MG63 (cell line): ENCODE data around the gene HELLS. TPM values are rescaled to one million over a fixed set of nuclear protein-coding genes. Genes with fewer than 3 reads are reported as not detected.
"Not testable (repeated sequence)": the region's sequence is repeated elsewhere in the genome, so short reads cannot be mapped to it uniquely, and the experiment has no call there.

Experiments used
- DNase-seq: peaks from one replicate; pipeline ENCODE4 v3.0.0-alpha.2; 2020
- H3K27me3 ChIP-seq: fragments of 250-450 bp; sonication (Bioruptor Pico); 2 replicates; pipeline ENCODE4 v1.5.1; 2020; ENCODE audit warnings: mild to moderate bottlenecking, moderate library complexity
- H3K36me3 ChIP-seq: fragments of 250-450 bp; sonication (Bioruptor Pico); 2 replicates; pipeline ENCODE4 v1.5.1; 2020; ENCODE audit warnings: mild to moderate bottlenecking, moderate library complexity
- H3K4me3 ChIP-seq: fragments of 250-450 bp; sonication (Bioruptor Pico); 2 replicates; pipeline ENCODE4 v1.5.1; 2020; ENCODE audit warnings: mild to moderate bottlenecking, moderate library complexity
- H3K9me3 ChIP-seq: fragments of 250-450 bp; sonication (Bioruptor Pico); 2 replicates; pipeline ENCODE4 v1.5.1; 2020; ENCODE audit warnings: mild to moderate bottlenecking, moderate library complexity
- total RNA-seq: library from RNA; depleted of rRNA; stranded (reverse); fragments of >200 nt; shearing (Covaris generic); gene quantifications from 2 replicates; pipeline ENCODE4 v1.2.3, GENCODE V29; 2014; ENCODE audit warnings: low replicate concordance; rRNA removed

Gene HELLS
- 36.9 and 39.1 TPM in 2 replicates for total RNA-seq

DNA sequence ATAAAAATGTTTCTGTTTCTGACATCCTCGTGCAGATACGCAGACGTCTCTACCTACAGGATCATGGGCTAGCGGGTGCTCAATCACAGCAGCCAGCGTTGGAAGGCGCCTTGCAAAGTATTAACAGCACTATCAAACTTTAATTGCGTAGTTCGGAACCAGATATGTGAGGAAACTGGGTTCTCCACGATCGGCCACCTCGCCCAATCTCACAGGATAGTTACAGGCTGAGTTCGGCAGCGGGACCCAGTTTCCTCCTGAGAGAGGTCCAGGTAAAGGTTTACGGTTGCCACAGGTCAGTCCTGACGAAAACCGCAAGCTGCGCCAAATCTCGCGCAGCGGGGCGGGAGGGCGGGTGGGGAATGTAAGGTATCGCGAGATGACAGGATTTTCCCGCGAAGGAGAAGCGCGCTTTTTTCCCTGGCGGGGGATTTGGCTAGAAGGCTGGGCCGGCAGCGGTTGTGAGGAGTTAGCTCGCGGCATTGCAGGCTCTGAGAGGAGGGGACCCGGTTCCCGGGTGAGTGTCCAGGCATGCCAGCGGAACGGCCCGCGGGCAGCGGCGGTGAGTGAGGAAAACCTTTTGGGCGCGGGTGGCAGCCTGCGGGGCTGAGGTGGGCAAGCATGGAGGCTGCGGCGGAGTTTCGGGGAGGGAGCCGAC is at the start of gene HELLS:
Gene HELLS, plus strand, starts transcription at position 398 of the 658 bp plus-strand sequence. Its CDS starts 134 bp downstream, at position 532.
- H3K4me3 ChIP-seq: peak within 1 kb of the TSS; percentile 85

DNA sequence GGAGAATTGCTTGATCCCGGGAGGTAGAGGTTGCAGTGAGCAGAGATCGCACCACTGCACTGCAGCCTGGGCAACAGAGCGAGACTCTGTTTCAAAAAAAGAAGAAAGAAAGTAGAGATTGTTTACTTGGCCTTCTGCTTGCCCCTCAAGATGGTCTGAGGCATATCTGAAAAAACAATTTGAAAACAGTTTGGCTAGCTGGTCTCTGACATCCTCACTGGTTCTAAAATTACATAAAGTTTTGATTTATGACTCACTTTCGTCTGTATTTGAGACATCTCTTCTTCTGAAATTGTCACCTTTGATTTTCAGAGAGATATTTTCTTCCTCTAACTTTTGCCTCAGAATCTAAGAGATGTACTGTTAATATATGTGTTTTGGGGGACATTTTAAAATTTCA is 49.6 kb upstream of the HELLS start:
- no peaks in the 10 kb centered on the region for H3K27me3 ChIP-seq
- H3K9me3 ChIP-seq: no peaks in the 10 kb centered on the region
- H3K36me3 ChIP-seq: no peaks in the 10 kb centered on the region
- DNase-seq: no peak
- no peak overlapping the region for H3K4me3 ChIP-seq

More for the DNA sequence above, at the start of gene HELLS:
- peaks cover 18% of the 10 kb centered on the region for H3K36me3 ChIP-seq
- H3K9me3 ChIP-seq: no peaks in the 10 kb centered on the region
- DNase-seq: peak; percentile 82
- no peaks in the 10 kb centered on the region for H3K27me3 ChIP-seq

- Histone ChIP-seq H3K9me3 (no peaks in the 10 kb centered on the region), H3K36me3 (no peaks in the 10 kb centered on the region), H3K4me3 (no peak overlapping the region), H3K27me3 (no peaks in the 10 kb centered on the region)
- DNase-seq: no peak
Observed at GRCh38 chr10:94496646-94497045, 48.9 kb upstream of the HELLS start.

GRCh38 chr10:94500063-94500462 is 45.5 kb upstream of the HELLS start:
- no peaks in the 10 kb centered on the region for H3K9me3 ChIP-seq
- no peaks in the 10 kb centered on the region for H3K36me3 ChIP-seq
- no peak overlapping the region for H3K4me3 ChIP-seq
- no peaks in the 10 kb centered on the region for H3K27me3 ChIP-seq
- DNase-seq: no peak

- Histone ChIP-seq H3K36me3 (no peaks in the 10 kb centered on the region), H3K9me3 (no peaks in the 10 kb centered on the region), H3K27me3 (no peaks in the 10 kb centered on the region), H3K4me3 (no peak overlapping the region)
- DNase-seq: no peak
Observed at GRCh38 chr10:94521276-94522250, 24.0 kb upstream of the HELLS start.

GRCh38 chr10:94524146-94524545 is 21.4 kb upstream of the HELLS start:
- DNase-seq: peak; percentile 32

DNA sequence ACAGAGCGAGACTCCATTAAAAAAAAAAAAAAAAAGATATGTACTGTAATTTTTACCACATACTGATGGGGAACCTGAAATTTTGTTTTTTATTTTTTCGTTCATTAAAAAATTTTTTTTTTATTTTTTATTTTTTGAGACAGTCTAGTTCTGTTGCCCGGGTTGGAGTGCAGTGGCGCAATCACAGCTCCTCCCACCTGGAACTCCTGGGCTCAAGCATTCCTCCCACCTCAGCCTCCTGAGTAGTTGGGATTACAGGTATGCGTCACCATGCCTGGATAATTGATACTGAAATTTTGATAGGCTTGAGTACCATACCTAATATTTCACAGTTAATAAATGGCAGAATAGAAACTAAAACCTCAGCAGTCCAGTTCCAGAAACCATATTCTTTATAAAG is 20.9 kb upstream of the HELLS start:
- DNase-seq: no peak
- Histone ChIP-seq H3K36me3 (no peaks in the 10 kb centered on the region), H3K27me3 (no peaks in the 10 kb centered on the region), H3K9me3 (no peaks in the 10 kb centered on the region), H3K4me3 (no peak overlapping the region)

More at GRCh38 chr10:94524146-94524545, 21.4 kb upstream of the HELLS start:
- no peaks in the 10 kb centered on the region for H3K27me3 ChIP-seq
- H3K36me3 ChIP-seq: no peaks in the 10 kb centered on the region
- no peak overlapping the region for H3K4me3 ChIP-seq
- no peaks in the 10 kb centered on the region for H3K9me3 ChIP-seq

DNA sequence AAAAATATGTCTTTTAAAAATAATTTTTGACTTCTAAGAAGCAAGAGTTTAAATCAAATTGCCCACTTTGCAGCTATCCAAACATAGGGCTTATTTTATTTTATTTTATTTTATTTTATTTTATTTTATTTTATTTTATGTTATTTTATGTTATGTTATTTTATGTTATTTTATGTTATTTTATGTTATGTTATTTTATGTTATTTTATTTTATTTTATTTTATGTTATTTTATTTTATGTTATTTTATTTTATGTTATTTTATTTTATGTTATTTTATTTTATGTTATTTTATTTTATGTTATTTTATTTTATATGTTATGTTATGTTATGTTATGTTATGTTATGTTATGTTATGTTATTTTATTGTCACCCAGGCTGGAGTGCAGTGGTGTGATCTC is 14.0 kb upstream of the HELLS start:
- DNase-seq, H3K27me3 ChIP-seq, H3K36me3 ChIP-seq, H3K4me3 ChIP-seq, H3K9me3 ChIP-seq: not testable (repeated sequence)

GRCh38 chr10:94533027-94533426 is 12.6 kb upstream of the HELLS start:
- H3K36me3 ChIP-seq: no peaks in the 10 kb centered on the region
- DNase-seq: no peak
- H3K4me3 ChIP-seq: no peak overlapping the region
- H3K27me3 ChIP-seq: no peaks in the 10 kb centered on the region
- H3K9me3 ChIP-seq: no peaks in the 10 kb centered on the region

GRCh38 chr10:94542282-94542681 is 3.3 kb upstream of the HELLS start:
- H3K36me3 ChIP-seq, H3K4me3 ChIP-seq, H3K27me3 ChIP-seq, H3K9me3 ChIP-seq, DNase-seq: not testable (repeated sequence)

DNA sequence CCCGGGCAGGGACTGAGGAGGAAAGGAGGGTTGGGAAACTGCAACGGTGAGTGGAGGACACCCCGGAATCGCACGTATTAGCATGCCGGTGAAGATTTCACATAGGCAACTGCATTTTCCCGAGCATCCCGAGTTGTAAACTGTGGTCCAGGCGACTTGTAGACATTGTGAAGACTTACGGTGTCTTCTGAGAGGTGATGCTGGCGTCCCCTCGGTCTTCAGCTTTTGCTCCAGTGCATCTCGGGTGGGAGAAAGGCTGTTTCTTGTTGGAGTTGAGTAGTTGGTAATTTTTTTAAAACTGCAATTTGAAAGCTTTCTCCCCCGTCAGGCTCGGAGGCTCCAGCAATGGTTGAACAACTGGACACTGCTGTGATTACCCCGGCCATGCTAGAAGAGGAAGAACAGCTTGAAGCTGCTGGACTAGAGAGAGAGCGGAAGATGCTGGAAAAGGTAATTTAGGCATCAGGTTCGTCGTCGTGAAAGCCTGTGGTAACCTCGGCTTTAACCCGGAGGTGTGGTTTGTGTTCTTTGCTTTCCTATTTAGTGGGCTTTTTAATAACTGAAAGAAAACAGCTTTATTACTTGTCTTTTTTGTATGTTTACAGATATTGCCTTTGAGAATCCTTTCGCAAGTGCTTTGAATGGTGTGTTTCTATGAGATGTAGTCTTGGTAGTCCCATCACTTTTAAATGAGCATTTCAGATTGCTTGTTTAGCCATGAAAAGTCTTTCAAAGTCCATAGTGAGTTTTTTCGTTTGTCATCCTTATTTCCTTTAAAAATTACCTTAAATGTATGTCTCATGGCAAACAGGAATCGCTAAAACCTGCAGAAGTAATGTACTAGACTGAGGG is 687 bp downstream of the HELLS start:
- H3K4me3 ChIP-seq: peak overlapping the region; percentile 85
- no peak for DNase-seq
- H3K9me3 ChIP-seq: no peaks in the 10 kb centered on the region
- H3K27me3 ChIP-seq: no peaks in the 10 kb centered on the region
- peaks cover 19% of the 10 kb centered on the region for H3K36me3 ChIP-seq

GRCh38 chr10:94546901-94547185 is 1.3 kb downstream of the HELLS start:
- peaks cover 19% of the 10 kb centered on the region for H3K36me3 ChIP-seq
- no peaks in the 10 kb centered on the region for H3K27me3 ChIP-seq
- no peaks in the 10 kb centered on the region for H3K9me3 ChIP-seq
- H3K4me3 ChIP-seq: peak overlapping the region; percentile 85
- no peak for DNase-seq

- peaks cover 30% of the 10 kb centered on the region for H3K36me3 ChIP-seq
- no peak overlapping the region for H3K4me3 ChIP-seq
- no peaks in the 10 kb centered on the region for H3K9me3 ChIP-seq
- H3K27me3 ChIP-seq: no peaks in the 10 kb centered on the region
- DNase-seq: no peak
Observed at GRCh38 chr10:94549221-94549620, 3.6 kb downstream of the HELLS start.

DNA sequence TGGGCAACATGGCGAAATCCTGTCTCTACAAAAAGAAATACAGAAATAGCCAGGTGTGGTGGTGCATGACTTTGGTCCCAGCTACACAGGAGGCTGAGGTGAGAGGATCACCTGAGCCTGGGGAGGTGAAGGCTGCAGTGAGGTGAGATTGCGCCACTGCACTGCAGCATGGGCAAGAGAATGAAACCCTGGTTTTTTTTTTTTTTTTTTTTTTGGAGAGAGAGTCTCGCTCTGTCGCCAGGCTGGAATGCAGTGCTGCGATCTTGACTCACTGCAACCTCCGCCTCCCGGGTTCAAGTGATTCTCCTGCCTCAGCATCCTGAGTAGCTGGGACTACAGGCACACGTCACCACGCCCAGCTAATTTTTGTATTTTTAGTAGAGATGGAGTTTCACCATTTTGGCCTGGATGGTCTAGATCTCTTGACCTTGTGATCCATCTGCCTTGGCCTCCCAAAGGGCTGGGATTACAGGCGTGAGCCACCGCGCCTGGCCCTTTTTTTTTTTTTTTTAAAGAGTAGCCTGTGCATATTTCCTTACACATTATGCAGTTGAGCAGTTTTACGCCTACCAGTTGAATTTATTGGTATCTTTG is 22.2 kb downstream of the HELLS start:
- H3K36me3 ChIP-seq: peaks cover 41% of the 10 kb centered on the region
- H3K9me3 ChIP-seq, DNase-seq, H3K4me3 ChIP-seq, H3K27me3 ChIP-seq: not testable (repeated sequence)

DNA sequence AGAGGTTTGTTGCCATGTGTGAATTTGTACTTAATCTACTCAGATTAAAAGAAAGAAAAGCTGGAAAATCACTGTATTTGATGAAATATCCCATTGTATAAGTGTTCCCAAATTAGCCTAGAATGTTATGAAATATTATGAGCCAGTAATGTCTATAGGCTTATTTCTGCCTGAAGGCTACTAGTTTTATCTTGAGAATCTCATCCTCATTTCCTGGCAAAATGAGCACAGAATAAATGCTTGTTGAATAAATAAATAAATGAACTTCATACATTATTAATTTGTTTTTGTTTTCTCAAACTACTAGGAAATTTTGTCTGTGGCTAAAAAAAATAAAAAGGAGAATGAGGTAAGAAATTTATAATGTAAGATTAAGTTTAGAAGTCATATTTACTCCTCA is 25.5 kb downstream of the HELLS start:
- no peaks in the 10 kb centered on the region for H3K9me3 ChIP-seq
- H3K36me3 ChIP-seq: peaks cover 35% of the 10 kb centered on the region
- no peak overlapping the region for H3K4me3 ChIP-seq
- no peaks in the 10 kb centered on the region for H3K27me3 ChIP-seq
- DNase-seq: no peak

GRCh38 chr10:94571528-94571927 is 25.9 kb downstream of the HELLS start:
- Histone ChIP-seq H3K9me3 (no peaks in the 10 kb centered on the region), H3K27me3 (no peaks in the 10 kb centered on the region), H3K36me3 (peaks cover 35% of the 10 kb centered on the region), H3K4me3 (no peak overlapping the region)
- DNase-seq: no peak

- Histone ChIP-seq H3K4me3 (no peak overlapping the region), H3K9me3 (no peaks in the 10 kb centered on the region), H3K27me3 (no peaks in the 10 kb centered on the region), H3K36me3 (peaks cover 37% of the 10 kb centered on the region)
- no peak for DNase-seq
Observed at GRCh38 chr10:94578790-94579189, 33.2 kb downstream of the HELLS start.
